Keratinocyte (primary cell): ENCODE results near the gene ITGAV.

ENCODE experiments used
- CTCF ChIP-seq, 3 experiments: IDR thresholded peaks in 1 of 3; conservative IDR thresholded peaks in 1 of 3; optimal IDR thresholded peaks in 1 of 3; 2 replicates in 2 of 3; 3 replicates in 1 of 3; pipeline versions ENCODE3 to v1.5.1; 2011; ENCODE audit warnings: low read length in 3 of 3, mild to moderate bottlenecking in 3 of 3, moderate library complexity in 2 of 3, control low read depth in 1 of 3, inconsistent platforms in 1 of 3; ENCODE audit not compliant: insufficient read depth in 2 of 3; ENCODE audit errors: extremely low read depth in 1 of 3
- EZH2 ChIP-seq: IDR thresholded peaks from one replicate; pipeline ENCODE4 v1.6.1; 2012; ENCODE audit warnings: inconsistent platforms, mild to moderate bottlenecking, low read length, moderate library complexity

DNA sequence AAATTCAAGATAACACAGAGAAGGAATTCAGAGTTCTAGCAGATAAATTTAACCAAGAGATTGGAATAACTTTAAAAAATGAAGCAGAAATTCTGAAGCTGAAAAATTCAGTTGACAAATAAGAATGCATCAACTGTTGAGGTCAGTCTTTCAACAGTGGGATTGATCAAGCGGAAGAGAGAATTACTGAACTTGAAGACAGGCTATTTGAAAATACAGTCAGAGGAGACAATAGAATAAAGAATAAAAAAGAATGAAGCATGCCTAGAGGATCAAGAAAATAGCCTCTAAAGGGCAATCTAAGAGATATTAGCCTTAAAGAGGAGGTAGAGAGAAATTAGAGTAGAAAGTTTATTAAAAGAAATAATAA is 27.7 kb upstream of the ITGAV start:
- TF ChIP-seq CTCF (optimal IDR thresholded peaks at IDR 0.05 in 1 of 3, IDR thresholded peaks at IDR 0.05 in 1 of 3, conservative IDR thresholded peaks at IDR 0.05 in 1 of 3; ENCODE audit: extremely low read depth in 1 of 3, insufficient read depth in 2 of 3, low read length in 3 of 3) = no peak
- no peak for TF ChIP-seq EZH2
